COLO668 (cell line): ENCODE results near the gene MELK.

Experiments
- DNase-seq: peaks from one replicate; lab custom pipeline; 2025; ENCODE audit not compliant: unreplicated experiment; lab: John Stamatoyannopoulos, UW

Gene MELK

GRCh38 chr9:36576866-36577265 is 4.2 kb downstream of the MELK start:
- DNase-seq: no peak

- DNase-seq: no peak
These were observed 12.1 kb downstream of the MELK start for GRCh38 chr9:36584620-36585460.

GRCh38 chr9:36590231-36590630 is 17.5 kb downstream of the MELK start:
- DNase-seq: no peak

- no peak for DNase-seq
These were observed 20.3 kb downstream of the MELK start for GRCh38 chr9:36592801-36593583.

GRCh38 chr9:36594213-36594612 is 21.5 kb downstream of the MELK start:
- no peak for DNase-seq

- no peak for DNase-seq
These were observed 24.9 kb downstream of the MELK start for GRCh38 chr9:36597412-36598178.

GRCh38 chr9:36598273-36598672 is 25.6 kb downstream of the MELK start:
- DNase-seq: no peak

- no peak for DNase-seq
These were observed 30.3 kb downstream of the MELK start for GRCh38 chr9:36603006-36603405.

GRCh38 chr9:36609306-36609705 is 36.6 kb downstream of the MELK start:
- DNase-seq: no peak

GRCh38 chr9:36622121-36622520 is 49.4 kb downstream of the MELK start:
- no peak for DNase-seq

- DNase-seq: no peak
These were observed 50.6 kb downstream of the MELK start for GRCh38 chr9:36623280-36623679.

- no peak for DNase-seq
These were observed 52.4 kb downstream of the MELK start for GRCh38 chr9:36625006-36625615.

- no peak for DNase-seq
These were observed 60.2 kb downstream of the MELK start for GRCh38 chr9:36632892-36633291.

- no peak for DNase-seq
These were observed 65.0 kb downstream of the MELK start for GRCh38 chr9:36637491-36638270.

- no peak for DNase-seq
These were observed 68.2 kb downstream of the MELK start for GRCh38 chr9:36640771-36641381.

- DNase-seq: no peak
These were observed 70.1 kb downstream of the MELK start for GRCh38 chr9:36642817-36643216.

GRCh38 chr9:36656842-36657241 is 84.1 kb downstream of the MELK start:
- DNase-seq: no peak

- no peak for DNase-seq
These were observed 86.8 kb downstream of the MELK start for GRCh38 chr9:36659500-36659899.

- no peak for DNase-seq
These were observed 92.1 kb downstream of the MELK start for GRCh38 chr9:36664806-36665205.

GRCh38 chr9:36665387-36665786 is 92.7 kb downstream of the MELK start:
- no peak for DNase-seq
